Stimulated activated CD8-positive, alpha-beta memory T cell treated with anti-CD3 and anti-CD28 coated beads, Interleukin-15, amount 100 ng/mL, for 4 hours (primary cell): ENCODE measurements around the gene CPSF4L.

Experiments used
- DNase-seq, 2 donors: peaks; one replicate each; pipeline ENCODE4 v3.0.0-alpha.2; 2020; ENCODE audit warnings: low read depth in 2 of 2

The CPSF4L gene

DNA sequence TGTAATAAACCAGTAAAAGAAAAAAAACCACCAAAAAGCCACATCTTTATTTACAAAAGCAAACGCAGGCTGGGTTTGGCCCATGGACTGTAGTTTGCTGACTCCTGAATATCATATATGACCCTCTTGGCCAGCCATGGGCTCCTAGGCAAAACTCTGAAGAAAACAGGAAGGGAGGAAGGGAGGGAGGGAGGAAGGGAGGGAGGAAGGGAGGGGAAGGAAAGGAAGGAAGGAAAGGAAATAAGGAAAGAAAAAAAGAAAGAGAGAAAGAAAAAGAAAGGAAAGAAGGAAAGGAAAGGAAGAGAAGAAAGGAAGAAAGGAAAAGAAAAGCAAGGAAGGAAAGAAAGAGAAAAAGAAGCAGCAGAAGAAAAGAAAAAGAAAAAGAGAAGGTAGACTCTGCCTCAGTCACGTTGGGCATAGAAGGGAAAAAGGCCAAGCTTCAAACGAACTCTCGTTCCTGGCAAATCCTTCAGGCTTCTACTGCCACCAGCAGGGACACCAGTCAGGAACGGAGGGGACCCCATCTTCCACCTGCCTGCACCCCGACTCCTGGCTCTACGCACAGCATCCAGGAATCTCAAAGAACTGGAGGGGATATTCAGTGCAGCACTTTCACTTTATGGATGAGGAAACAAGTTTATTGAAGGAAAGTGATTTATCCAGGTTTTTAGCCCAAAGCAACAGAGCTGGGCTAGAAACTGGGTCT lies 28.0 kb upstream of the CPSF4L start:
- DNase-seq: no peak

DNA sequence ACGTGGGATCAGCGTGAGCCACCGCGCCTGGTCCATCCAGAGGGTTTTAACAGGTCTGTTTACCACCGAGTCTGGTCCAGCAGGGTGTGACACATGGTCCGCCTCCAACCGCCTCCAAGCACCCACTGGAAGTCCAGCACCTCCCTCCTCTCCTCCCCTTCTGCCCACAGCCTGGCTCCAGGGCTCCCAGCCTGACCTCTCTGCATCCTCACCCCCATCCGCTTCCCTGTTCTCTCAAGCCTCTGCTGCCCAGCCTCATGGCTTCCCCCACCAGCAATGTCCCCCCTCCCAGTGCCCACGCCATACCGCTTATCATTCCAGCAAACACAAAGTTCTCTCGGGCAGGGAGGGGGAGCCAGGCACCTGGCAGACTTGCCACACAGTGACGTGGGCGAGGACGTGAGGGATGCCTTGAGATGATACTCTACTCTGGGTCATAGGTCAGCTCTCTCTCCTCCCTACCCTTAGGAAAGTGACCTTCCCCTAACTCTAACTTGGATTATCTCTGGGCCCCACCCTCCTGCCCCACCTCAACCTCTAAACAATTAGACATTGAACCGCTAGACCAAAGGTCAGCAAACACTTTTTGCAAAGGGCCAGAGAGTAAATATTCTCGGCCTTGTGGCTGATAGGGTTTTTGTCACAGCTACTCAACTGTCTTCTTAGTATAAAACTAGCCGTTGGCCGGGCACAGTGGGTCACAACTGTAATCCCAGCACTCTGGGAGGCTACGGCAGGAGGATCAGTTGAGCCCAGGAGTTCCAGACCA lies 27.0 kb upstream of the CPSF4L start:
- no peak for DNase-seq

DNA sequence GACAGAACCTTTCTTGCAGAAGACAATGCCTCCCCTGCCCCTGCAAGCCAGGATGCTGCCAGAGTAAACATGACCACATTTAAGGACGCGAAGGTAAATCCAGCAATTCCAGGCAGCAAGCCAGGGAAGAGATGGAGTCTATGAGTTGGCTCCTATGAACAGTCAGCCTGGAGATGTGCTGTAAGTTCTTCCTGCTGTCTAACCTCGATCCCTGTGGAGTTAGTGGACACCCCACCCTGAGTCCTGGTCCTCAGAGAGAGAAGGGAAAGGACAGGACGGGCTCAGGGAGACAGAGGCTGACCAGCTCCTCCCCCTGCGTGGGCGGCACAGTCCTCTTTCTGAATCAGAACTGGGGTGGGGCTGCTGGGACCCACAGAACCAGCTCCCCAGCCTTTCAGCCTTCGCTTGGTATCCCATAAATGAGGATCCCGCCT lies 25.2 kb upstream of the CPSF4L start:
- DNase-seq: no peak

GRCh38 chr17:73285916-73286862 lies 24.5 kb upstream of the CPSF4L start:
- no peak for DNase-seq

DNA sequence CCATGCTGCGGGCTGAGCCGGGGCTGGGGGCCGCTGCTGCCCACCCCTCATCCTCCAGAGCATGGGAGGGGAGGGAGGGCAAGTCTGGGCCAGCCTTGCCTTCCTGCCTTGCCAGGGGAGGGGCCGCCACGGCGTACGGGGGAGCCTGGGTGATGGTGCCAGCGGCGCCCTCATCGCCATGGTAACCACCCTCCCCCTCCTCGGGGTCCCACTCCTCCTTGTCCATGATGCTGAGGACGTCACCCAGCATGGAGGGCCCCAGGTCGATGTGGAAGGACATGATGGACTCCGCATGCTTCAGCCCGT lies 23.9 kb upstream of the CPSF4L start:
- DNase-seq: no peak

GRCh38 chr17:73284906-73285602 lies 23.4 kb upstream of the CPSF4L start:
- DNase-seq: no peak

- DNase-seq: no peak
Observed at GRCh38 chr17:73284354-73284753, 22.7 kb upstream of the CPSF4L start.

DNA sequence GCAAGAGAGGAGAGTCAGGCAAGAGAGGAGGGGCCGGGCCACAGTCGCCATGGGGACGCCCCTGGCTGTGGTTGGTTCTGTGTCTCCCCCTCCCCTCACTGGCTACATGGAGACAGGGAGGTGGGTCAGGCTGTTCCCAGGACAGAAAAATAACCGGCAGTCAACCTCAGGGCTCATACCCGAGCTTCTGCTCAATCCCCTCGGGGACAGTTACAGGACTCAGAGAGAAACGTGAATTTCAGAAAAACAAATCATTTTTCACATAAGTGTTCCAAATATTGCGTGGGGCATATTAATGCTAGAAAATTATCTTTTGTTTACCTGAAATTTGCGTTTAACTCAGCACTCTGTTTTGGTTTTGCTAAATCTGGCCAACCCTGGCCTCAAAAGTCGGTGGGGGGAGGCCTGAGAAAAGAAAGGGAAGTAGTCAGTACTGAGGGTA lies 22.2 kb upstream of the CPSF4L start:
- DNase-seq: no peak

- DNase-seq: no peak
Observed at GRCh38 chr17:73283250-73283649, 21.6 kb upstream of the CPSF4L start.

DNA sequence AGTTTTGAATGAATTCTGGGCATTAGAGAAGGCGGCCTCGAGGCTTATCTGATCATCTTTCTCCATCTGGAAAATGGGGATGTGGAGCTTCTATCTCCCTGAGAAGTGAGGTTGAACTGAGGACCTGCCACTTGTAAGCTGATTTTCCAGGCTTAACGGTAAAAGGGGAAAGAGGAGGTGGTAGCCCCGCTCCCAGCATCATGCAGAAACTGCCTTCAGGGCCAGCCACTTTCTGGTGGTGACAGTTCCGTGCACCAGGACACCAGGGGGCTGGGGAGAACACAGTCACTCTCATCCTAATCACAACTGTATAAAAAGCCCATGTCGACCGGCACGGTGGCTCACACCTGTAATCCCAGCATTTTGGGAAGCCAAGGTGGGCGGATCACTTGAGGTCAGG lies 20.9 kb upstream of the CPSF4L start:
- no peak for DNase-seq

DNA sequence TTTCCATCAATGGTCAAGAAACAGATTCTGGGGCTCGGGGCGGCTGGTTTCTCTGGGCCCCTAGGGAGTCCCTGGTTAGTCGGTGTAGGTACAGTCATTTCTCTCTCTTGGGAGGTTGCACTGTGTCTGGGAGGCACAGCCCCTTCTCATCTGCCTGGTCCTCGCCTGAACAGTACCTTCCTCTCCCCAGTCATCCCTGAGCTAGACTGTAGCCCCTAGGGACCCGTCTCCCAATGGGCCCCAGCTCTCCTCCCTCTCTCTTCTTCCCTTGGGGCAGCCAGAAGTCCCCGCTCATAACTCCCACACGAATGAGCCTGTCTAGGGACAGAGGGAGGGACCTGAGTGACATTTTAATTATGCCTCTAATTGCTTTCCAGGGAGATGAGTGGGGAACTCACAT lies 20.2 kb upstream of the CPSF4L start:
- no peak for DNase-seq

- DNase-seq: no peak
Observed at GRCh38 chr17:73280191-73280590, 18.5 kb upstream of the CPSF4L start.

GRCh38 chr17:73279704-73280103 lies 18.0 kb upstream of the CPSF4L start:
- no peak for DNase-seq

- no peak for DNase-seq
Observed at GRCh38 chr17:73278465-73279453, 17.1 kb upstream of the CPSF4L start.

DNA sequence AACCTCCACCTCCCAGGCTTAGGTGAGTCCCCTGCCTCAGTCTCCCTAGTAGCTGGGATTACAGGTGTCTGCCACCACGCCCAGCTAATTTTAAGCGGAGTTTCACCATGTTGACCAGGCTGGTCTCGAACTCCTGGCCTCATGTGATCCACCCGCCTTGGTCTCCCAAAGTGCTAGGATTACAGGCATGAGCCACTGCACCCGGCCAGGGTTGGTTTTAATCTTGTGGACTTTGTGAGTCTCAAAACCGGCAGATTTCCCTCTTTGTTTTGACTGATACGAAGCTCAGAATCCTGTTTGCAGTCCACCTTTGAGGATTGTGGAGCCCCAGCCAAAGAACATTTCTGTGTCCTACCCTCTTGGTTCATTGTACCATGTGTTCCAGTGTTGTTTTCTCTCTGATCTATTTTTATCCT lies 16.4 kb upstream of the CPSF4L start:
- no peak for DNase-seq

DNA sequence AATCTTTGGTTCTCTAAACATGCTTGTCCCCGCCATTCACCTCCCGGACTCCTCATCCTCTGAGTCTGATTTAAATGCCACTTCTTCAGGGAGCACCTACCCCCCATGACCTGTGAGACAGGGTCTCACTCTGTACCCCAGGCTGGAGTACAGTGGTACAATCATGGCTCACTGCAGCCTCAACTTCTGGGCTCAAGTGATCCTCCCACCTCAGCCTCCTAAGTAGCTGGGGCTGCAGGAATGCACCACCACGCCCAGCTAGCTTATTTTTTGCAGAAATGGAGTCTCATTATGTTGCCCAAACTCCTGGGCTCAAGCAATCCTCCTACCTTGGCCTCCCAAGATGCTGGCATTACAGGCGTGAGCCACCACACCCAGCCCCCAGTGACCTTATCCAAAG lies 12.8 kb upstream of the CPSF4L start:
- no peak for DNase-seq

GRCh38 chr17:73272906-73273218 lies 11.2 kb upstream of the CPSF4L start:
- DNase-seq: no peak

GRCh38 chr17:73271072-73271471 lies 9.4 kb upstream of the CPSF4L start:
- DNase-seq: no peak

GRCh38 chr17:73269791-73270190 lies 8.1 kb upstream of the CPSF4L start:
- no peak for DNase-seq

DNA sequence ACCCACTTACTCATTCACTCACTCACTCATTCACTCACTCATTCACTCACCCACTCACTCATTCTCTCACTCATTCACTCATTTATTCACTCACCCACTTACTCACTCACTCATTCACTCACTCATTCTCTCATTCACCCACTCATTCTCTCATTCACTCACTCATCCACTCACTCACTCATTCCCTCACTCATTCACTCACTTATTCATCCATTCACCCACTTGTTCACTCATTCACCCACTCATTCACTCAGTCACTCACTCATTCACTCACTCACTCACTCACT lies 7.6 kb upstream of the CPSF4L start:
- DNase-seq: no peak
